Esophagus squamous epithelium (tissue), 4 donors: ENCODE results near the gene C11orf98.

ENCODE experiments used
- POLR2A ChIP-seq, 4 donors: fragments of 450-650 bp; IDR thresholded peaks; one replicate each; pipeline ENCODE4 v1.6.1; 2017; ENCODE audit warnings: antibody characterized with exemption in 4 of 4, mild to moderate bottlenecking in 4 of 4, moderate library complexity in 3 of 4
- TF ChIP-seq, protein P1 (sequence below), 6 experiments: fragments of 450-650 bp in 4 of 6; fragments of 200-600 bp in 2 of 6; sonication (generic) in 2 of 6; IDR thresholded peaks; one replicate each; pipeline ENCODE4 v1.5.1; 2016 to 2019; ENCODE audit warnings: antibody characterized with exemption in 6 of 6, mild to moderate bottlenecking in 4 of 6, moderate library complexity in 4 of 6

DNA sequence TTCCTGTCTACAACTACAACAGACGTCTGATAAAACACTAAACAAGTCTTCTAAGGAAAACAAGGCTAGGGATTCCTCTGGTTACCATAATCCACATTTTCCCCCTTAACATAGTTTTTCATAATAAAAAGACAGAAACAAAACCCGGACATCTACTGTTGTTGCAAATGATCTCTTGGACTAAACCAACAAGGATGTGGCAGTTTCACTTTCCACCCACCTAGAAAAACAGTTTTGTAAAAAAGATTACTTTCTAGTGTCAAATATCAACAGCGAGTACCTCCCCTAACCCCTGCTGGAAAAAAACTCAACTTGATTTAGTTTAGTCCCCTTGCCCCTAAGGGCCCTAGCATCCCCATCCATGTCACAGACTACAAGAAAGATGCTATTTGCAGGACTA is 47.9 kb upstream of the C11orf98 start:
- TF ChIP-seq, protein P1, sequence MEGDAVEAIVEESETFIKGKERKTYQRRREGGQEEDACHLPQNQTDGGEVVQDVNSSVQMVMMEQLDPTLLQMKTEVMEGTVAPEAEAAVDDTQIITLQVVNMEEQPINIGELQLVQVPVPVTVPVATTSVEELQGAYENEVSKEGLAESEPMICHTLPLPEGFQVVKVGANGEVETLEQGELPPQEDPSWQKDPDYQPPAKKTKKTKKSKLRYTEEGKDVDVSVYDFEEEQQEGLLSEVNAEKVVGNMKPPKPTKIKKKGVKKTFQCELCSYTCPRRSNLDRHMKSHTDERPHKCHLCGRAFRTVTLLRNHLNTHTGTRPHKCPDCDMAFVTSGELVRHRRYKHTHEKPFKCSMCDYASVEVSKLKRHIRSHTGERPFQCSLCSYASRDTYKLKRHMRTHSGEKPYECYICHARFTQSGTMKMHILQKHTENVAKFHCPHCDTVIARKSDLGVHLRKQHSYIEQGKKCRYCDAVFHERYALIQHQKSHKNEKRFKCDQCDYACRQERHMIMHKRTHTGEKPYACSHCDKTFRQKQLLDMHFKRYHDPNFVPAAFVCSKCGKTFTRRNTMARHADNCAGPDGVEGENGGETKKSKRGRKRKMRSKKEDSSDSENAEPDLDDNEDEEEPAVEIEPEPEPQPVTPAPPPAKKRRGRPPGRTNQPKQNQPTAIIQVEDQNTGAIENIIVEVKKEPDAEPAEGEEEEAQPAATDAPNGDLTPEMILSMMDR (IDR thresholded peaks at IDR 0.05): no peak
- no peak for TF ChIP-seq POLR2A (IDR thresholded peaks at IDR 0.05)
